ENCODE measurements around the gene XPO4. TPM values are rescaled to one million over a fixed set of nuclear protein-coding genes. Genes with fewer than 3 reads are reported as not detected.

Gene XPO4
- total and polyA plus RNA-seq, 10 of the 15 experiments (the other 5 are each of a cell fraction or from before 2014, with no cell fraction given), result 3.6 to 24.9 (median 18.4) TPM

DNA sequence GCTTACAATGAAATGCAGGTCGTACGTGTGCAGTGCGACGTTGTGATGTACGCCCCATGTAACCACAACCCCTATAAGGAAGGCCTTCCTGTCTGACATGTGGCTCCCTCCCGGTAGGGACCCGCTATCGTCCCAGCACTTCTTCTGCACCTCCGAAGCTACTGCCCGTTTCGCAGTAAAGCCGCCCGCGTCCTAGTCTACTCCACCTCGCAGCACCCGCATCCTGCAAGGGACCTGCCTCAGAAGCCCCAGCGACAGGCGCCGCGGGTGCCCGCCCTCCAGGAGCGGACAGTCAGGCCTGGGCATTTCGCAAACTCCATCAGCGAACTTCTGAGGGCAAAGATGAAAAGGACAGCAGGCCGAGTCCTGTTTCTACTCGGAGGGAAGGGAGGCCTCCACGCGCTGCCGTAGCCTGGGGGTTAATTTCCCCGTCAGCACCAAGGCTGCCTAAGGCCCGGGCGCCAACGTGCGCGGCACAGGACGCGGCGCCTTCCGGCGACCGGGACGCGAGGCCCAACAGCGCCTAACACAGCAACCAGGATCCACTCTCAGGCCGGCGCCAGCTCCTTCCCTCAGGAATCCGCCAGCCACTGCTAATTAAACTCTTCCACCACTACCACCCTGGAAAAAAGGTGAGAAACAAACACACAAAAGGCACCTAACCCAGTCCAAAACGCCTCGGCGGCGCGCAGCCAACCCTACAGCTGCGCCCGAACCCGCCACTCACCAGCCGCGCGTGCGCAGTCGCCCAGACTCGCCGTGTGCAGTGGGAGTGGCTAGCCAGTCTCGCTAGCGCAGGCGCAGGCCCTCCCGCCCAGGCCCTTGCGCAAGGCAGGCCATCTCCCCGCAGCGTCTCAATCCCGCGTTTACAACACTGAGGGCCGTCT, 129.1 kb downstream of the XPO4 start, which contains the start of gene EEF1AKMT1 (continued):
- TF ChIP-seq CUX1 (IDR thresholded peaks at IDR 0.05; ENCODE audit: insufficient replicate concordance, low read depth, low read length) (no peak), BMI1 (IDR thresholded peaks at IDR 0.05; ENCODE audit: borderline replicate concordance) (no peak), IRF3 (IDR thresholded peaks at IDR 0.05) (no peak), DPF2 (IDR thresholded peaks at IDR 0.05) (0 out of 2 replicates have a peak, but pooled peaks have one; percentile 54), HCFC1 (IDR thresholded peaks at IDR 0.05; ENCODE audit: low read length) (0 out of 2 replicates have a peak, but pooled peaks have one; percentile 10), PML (IDR thresholded peaks at IDR 0.05; ENCODE audit: low read length) (peak; percentile 89), MEF2B (IDR thresholded peaks at IDR 0.05; ENCODE audit: partially characterized antibody, poor library complexity, severe bottlenecking) (no peak), NBN (IDR thresholded peaks at IDR 0.05) (peak; percentile 52), ASH2L (IDR thresholded peaks at IDR 0.05; ENCODE audit: borderline replicate concordance, low read depth) (no peak), SP1 (IDR thresholded peaks at IDR 0.05; ENCODE audit: low read depth, low read length) (peak; percentile 8), SMAD1 (IDR thresholded peaks at IDR 0.05; ENCODE audit: low read depth, partially characterized antibody) (no peak), CHD2 (IDR thresholded peaks at IDR 0.05; ENCODE audit: borderline replicate concordance, low read depth, low read length) (0 out of 2 replicates have a peak, but pooled peaks have one; percentile 7), IKZF1 (conservative IDR thresholded peaks at IDR 0.05) (peak; percentile 98), POLR2AphosphoS5 (IDR thresholded peaks at IDR 0.05; ENCODE audit: low read length) (peak; percentile 84; the same call in 1 of the 2 replicates), ESRRA (IDR thresholded peaks at IDR 0.05; ENCODE audit: low read length) (no peak)
- TF ChIP-seq, protein P1, sequence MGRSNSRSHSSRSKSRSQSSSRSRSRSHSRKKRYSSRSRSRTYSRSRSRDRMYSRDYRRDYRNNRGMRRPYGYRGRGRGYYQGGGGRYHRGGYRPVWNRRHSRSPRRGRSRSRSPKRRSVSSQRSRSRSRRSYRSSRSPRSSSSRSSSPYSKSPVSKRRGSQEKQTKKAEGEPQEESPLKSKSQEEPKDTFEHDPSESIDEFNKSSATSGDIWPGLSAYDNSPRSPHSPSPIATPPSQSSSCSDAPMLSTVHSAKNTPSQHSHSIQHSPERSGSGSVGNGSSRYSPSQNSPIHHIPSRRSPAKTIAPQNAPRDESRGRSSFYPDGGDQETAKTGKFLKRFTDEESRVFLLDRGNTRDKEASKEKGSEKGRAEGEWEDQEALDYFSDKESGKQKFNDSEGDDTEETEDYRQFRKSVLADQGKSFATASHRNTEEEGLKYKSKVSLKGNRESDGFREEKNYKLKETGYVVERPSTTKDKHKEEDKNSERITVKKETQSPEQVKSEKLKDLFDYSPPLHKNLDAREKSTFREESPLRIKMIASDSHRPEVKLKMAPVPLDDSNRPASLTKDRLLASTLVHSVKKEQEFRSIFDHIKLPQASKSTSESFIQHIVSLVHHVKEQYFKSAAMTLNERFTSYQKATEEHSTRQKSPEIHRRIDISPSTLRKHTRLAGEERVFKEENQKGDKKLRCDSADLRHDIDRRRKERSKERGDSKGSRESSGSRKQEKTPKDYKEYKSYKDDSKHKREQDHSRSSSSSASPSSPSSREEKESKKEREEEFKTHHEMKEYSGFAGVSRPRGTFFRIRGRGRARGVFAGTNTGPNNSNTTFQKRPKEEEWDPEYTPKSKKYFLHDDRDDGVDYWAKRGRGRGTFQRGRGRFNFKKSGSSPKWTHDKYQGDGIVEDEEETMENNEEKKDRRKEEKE (IDR thresholded peaks at IDR 0.05), result no peak
- TF ChIP-seq, protein P2, sequence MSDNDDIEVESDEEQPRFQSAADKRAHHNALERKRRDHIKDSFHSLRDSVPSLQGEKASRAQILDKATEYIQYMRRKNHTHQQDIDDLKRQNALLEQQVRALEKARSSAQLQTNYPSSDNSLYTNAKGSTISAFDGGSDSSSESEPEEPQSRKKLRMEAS (IDR thresholded peaks at IDR 0.05; ENCODE audit: low read depth, low read length), result peak; percentile 64
- TF ChIP-seq, protein P3, sequence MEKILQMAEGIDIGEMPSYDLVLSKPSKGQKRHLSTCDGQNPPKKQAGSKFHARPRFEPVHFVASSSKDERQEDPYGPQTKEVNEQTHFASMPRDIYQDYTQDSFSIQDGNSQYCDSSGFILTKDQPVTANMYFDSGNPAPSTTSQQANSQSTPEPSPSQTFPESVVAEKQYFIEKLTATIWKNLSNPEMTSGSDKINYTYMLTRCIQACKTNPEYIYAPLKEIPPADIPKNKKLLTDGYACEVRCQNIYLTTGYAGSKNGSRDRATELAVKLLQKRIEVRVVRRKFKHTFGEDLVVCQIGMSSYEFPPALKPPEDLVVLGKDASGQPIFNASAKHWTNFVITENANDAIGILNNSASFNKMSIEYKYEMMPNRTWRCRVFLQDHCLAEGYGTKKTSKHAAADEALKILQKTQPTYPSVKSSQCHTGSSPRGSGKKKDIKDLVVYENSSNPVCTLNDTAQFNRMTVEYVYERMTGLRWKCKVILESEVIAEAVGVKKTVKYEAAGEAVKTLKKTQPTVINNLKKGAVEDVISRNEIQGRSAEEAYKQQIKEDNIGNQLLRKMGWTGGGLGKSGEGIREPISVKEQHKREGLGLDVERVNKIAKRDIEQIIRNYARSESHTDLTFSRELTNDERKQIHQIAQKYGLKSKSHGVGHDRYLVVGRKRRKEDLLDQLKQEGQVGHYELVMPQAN (conservative IDR thresholded peaks at IDR 0.05), result no peak; the same call in 1 of the 2 replicates

All from GM12878 (cell line).